ENCODE results near the gene STX8.
"Not testable (repeated sequence)": the region's sequence is repeated elsewhere in the genome, so short reads cannot be mapped to it uniquely, and the experiment has no call there.

Gene STX8

GRCh38 chr17:9259419-9259818 is 316.2 kb downstream of the STX8 start:
- Histone ChIP-seq H3K14ac (ENCODE audit: low read length) (no peak overlapping the region), H3K9me3 (replicated peaks in 1 of 2; ENCODE audit: control insufficient read depth in 2 of 2, insufficient read depth in 1 of 2, low read depth in 1 of 2, low read length in 2 of 2) (no peaks in the 10 kb centered on the region), H2BK15ac (ENCODE audit: low read length) (no peak overlapping the region), H3K27ac (replicated peaks; ENCODE audit: low read length) (no peak overlapping the region), H3K4me2 (ENCODE audit: insufficient read depth, low read length, poor library complexity, severe bottlenecking) (no peak overlapping the region), H2BK120ac (ENCODE audit: low read depth, low read length) (no peak overlapping the region), H3K18ac (ENCODE audit: low read length) (no peak overlapping the region), H2AFZ (ENCODE audit: low read length) (no peak overlapping the region), H3K27me3 (ENCODE audit: control insufficient read depth in 3 of 3, insufficient read depth in 3 of 3, low read depth in 1 of 3, low read length in 3 of 3) (no peaks in the 10 kb centered on the region), H2AK5ac (ENCODE audit: low read depth, low read length) (no peak overlapping the region), H3K4me3 (ENCODE audit: low read length in 2 of 2) (no peak overlapping the region), H3K79me1 (ENCODE audit: low read depth, low read length) (no peaks in the 10 kb centered on the region), H3K23ac (ENCODE audit: low read depth, low read length, poor library complexity) (no peak overlapping the region), H2BK12ac (ENCODE audit: low read length) (no peak overlapping the region), H3K4ac (ENCODE audit: low read length) (no peak overlapping the region), H4K91ac (ENCODE audit: low read depth, low read length, poor library complexity) (no peak overlapping the region), H3K36me3 (replicated peaks in 1 of 2; ENCODE audit: control insufficient read depth in 2 of 2, insufficient read depth in 2 of 2, low read length in 2 of 2) (no peaks in the 10 kb centered on the region), H2BK5ac (ENCODE audit: low read length) (no peak overlapping the region), H4K8ac (ENCODE audit: low read depth, low read length) (no peak overlapping the region), H3K4me1 (ENCODE audit: control insufficient read depth in 2 of 2, insufficient read depth in 1 of 2, low read depth in 1 of 2, low read length in 2 of 2) (peaks cover 6 to 22% of the 10 kb centered on the region in 2 donors), H3K9ac (ENCODE audit: low read depth, low read length, poor library complexity) (no peak overlapping the region)
- no peak for DNase-seq (ENCODE audit: low spot score)
- no CpG with 5 or more reads among the region's 10 CpGs for WGBS, 2 donors (ENCODE audit: extremely low coverage in 2 of 2, insufficient read length in 2 of 2, insufficient replicate concordance in 1 of 2)

- H2BK120ac ChIP-seq (ENCODE audit: low read depth, low read length), result no peak overlapping the region
- H3K4ac ChIP-seq (ENCODE audit: low read length), result no peak overlapping the region
- H3K27ac ChIP-seq (replicated peaks; ENCODE audit: low read length), result no peak overlapping the region
- H3K23ac ChIP-seq (ENCODE audit: low read depth, low read length, poor library complexity), result no peak overlapping the region
- H3K4me1 ChIP-seq (ENCODE audit: control insufficient read depth in 2 of 2, insufficient read depth in 1 of 2, low read depth in 1 of 2, low read length in 2 of 2), result peaks cover 6 to 22% of the 10 kb centered on the region in 2 donors
- no peaks in the 10 kb centered on the region for H3K27me3 ChIP-seq (ENCODE audit: control insufficient read depth in 3 of 3, insufficient read depth in 3 of 3, low read depth in 1 of 3, low read length in 3 of 3)
- no CpG with 5 or more reads among the region's 15 CpGs for WGBS, 2 donors (ENCODE audit: extremely low coverage in 2 of 2, insufficient read length in 2 of 2, insufficient replicate concordance in 1 of 2)
- no peak overlapping the region for H2BK5ac ChIP-seq (ENCODE audit: low read length)
- no peak overlapping the region for H2AFZ ChIP-seq (ENCODE audit: low read length)
- H4K91ac ChIP-seq (ENCODE audit: low read depth, low read length, poor library complexity), result no peak overlapping the region
- H3K79me1 ChIP-seq (ENCODE audit: low read depth, low read length), result no peaks in the 10 kb centered on the region
- no peaks in the 10 kb centered on the region for H3K36me3 ChIP-seq (replicated peaks in 1 of 2; ENCODE audit: control insufficient read depth in 2 of 2, insufficient read depth in 2 of 2, low read length in 2 of 2)
- no peak overlapping the region for H3K18ac ChIP-seq (ENCODE audit: low read length)
- no peaks in the 10 kb centered on the region for H3K9me3 ChIP-seq (replicated peaks in 1 of 2; ENCODE audit: control insufficient read depth in 2 of 2, insufficient read depth in 1 of 2, low read depth in 1 of 2, low read length in 2 of 2)
- no peak overlapping the region for H2AK5ac ChIP-seq (ENCODE audit: low read depth, low read length)
- H4K8ac ChIP-seq (ENCODE audit: low read depth, low read length), result no peak overlapping the region
- H2BK15ac ChIP-seq (ENCODE audit: low read length), result no peak overlapping the region
- no peak overlapping the region for H3K4me2 ChIP-seq (ENCODE audit: insufficient read depth, low read length, poor library complexity, severe bottlenecking)
- no peak overlapping the region for H3K14ac ChIP-seq (ENCODE audit: low read length)
- H2BK12ac ChIP-seq (ENCODE audit: low read length), result no peak overlapping the region
- no peak overlapping the region for H3K4me3 ChIP-seq (ENCODE audit: low read length in 2 of 2)
- no peak overlapping the region for H3K9ac ChIP-seq (ENCODE audit: low read depth, low read length, poor library complexity)
- DNase-seq (ENCODE audit: low spot score), result no peak
These were observed 317.3 kb downstream of the STX8 start for GRCh38 chr17:9258115-9259015.

- not testable (repeated sequence) for H3K14ac ChIP-seq (ENCODE audit: low read length); H3K18ac ChIP-seq (ENCODE audit: low read length); H3K27me3 ChIP-seq (ENCODE audit: control insufficient read depth in 3 of 3, insufficient read depth in 3 of 3, low read depth in 1 of 3, low read length in 3 of 3); DNase-seq (ENCODE audit: low spot score); H2BK120ac ChIP-seq (ENCODE audit: low read depth, low read length); H3K23ac ChIP-seq (ENCODE audit: low read depth, low read length, poor library complexity); H3K27ac ChIP-seq (replicated peaks; ENCODE audit: low read length); H2BK5ac ChIP-seq (ENCODE audit: low read length); H4K91ac ChIP-seq (ENCODE audit: low read depth, low read length, poor library complexity); H2AK5ac ChIP-seq (ENCODE audit: low read depth, low read length); H3K9me3 ChIP-seq (replicated peaks in 1 of 2; ENCODE audit: control insufficient read depth in 2 of 2, insufficient read depth in 1 of 2, low read depth in 1 of 2, low read length in 2 of 2); H4K8ac ChIP-seq (ENCODE audit: low read depth, low read length); H2BK15ac ChIP-seq (ENCODE audit: low read length); H3K4me2 ChIP-seq (ENCODE audit: insufficient read depth, low read length, poor library complexity, severe bottlenecking); H3K36me3 ChIP-seq (replicated peaks in 1 of 2; ENCODE audit: control insufficient read depth in 2 of 2, insufficient read depth in 2 of 2, low read length in 2 of 2); H3K79me1 ChIP-seq (ENCODE audit: low read depth, low read length); H2BK12ac ChIP-seq (ENCODE audit: low read length); H2AFZ ChIP-seq (ENCODE audit: low read length); H3K9ac ChIP-seq (ENCODE audit: low read depth, low read length, poor library complexity); H3K4me3 ChIP-seq (ENCODE audit: low read length in 2 of 2); H3K4ac ChIP-seq (ENCODE audit: low read length)
- no CpG with 5 or more reads among the region's 9 CpGs for WGBS, 2 donors (ENCODE audit: extremely low coverage in 2 of 2, insufficient read length in 2 of 2, insufficient replicate concordance in 1 of 2)
- peaks cover 6 to 22% of the 10 kb centered on the region in 2 donors for H3K4me1 ChIP-seq (ENCODE audit: control insufficient read depth in 2 of 2, insufficient read depth in 1 of 2, low read depth in 1 of 2, low read length in 2 of 2)
These were observed 318.0 kb downstream of the STX8 start for GRCh38 chr17:9257630-9257965.

- Histone ChIP-seq H4K91ac (ENCODE audit: low read depth, low read length, poor library complexity) (no peak overlapping the region), H2BK5ac (ENCODE audit: low read length) (no peak overlapping the region), H3K4me1 (ENCODE audit: control insufficient read depth in 2 of 2, insufficient read depth in 1 of 2, low read depth in 1 of 2, low read length in 2 of 2) (peaks cover 6 to 22% of the 10 kb centered on the region in 2 donors), H3K4me3 (ENCODE audit: low read length in 2 of 2) (no peak overlapping the region), H3K27ac (replicated peaks; ENCODE audit: low read length) (no peak overlapping the region), H3K4me2 (ENCODE audit: insufficient read depth, low read length, poor library complexity, severe bottlenecking) (no peak overlapping the region), H3K27me3 (ENCODE audit: control insufficient read depth in 3 of 3, insufficient read depth in 3 of 3, low read depth in 1 of 3, low read length in 3 of 3) (no peaks in the 10 kb centered on the region), H3K36me3 (replicated peaks in 1 of 2; ENCODE audit: control insufficient read depth in 2 of 2, insufficient read depth in 2 of 2, low read length in 2 of 2) (no peaks in the 10 kb centered on the region), H3K14ac (ENCODE audit: low read length) (no peak overlapping the region), H2AK5ac (ENCODE audit: low read depth, low read length) (no peak overlapping the region), H3K23ac (ENCODE audit: low read depth, low read length, poor library complexity) (no peak overlapping the region), H2AFZ (ENCODE audit: low read length) (no peak overlapping the region), H3K79me1 (ENCODE audit: low read depth, low read length) (no peaks in the 10 kb centered on the region), H3K4ac (ENCODE audit: low read length) (no peak overlapping the region), H3K9ac (ENCODE audit: low read depth, low read length, poor library complexity) (no peak overlapping the region), H2BK12ac (ENCODE audit: low read length) (no peak overlapping the region), H3K9me3 (replicated peaks in 1 of 2; ENCODE audit: control insufficient read depth in 2 of 2, insufficient read depth in 1 of 2, low read depth in 1 of 2, low read length in 2 of 2) (no peaks in the 10 kb centered on the region), H4K8ac (ENCODE audit: low read depth, low read length) (no peak overlapping the region), H2BK120ac (ENCODE audit: low read depth, low read length) (no peak overlapping the region), H2BK15ac (ENCODE audit: low read length) (no peak overlapping the region), H3K18ac (ENCODE audit: low read length) (no peak overlapping the region)
- WGBS, 2 donors (ENCODE audit: extremely low coverage in 2 of 2, insufficient read length in 2 of 2, insufficient replicate concordance in 1 of 2), result no CpG with 5 or more reads among the region's 19 CpGs
- no peak for DNase-seq (ENCODE audit: low spot score)
These were observed 318.6 kb downstream of the STX8 start for GRCh38 chr17:9256751-9257629.
